ENCODE data around the gene SLC47A1.

- no peak for TF ChIP-seq CTCF (optimal IDR thresholded peaks at IDR 0.05 in 1 of 3, IDR thresholded peaks at IDR 0.05 in 1 of 3, conservative IDR thresholded peaks at IDR 0.05 in 1 of 3; ENCODE audit: extremely low read depth in 1 of 3, insufficient read depth in 2 of 3, low read length in 3 of 3)
- no peak for TF ChIP-seq EZH2 (IDR thresholded peaks at IDR 0.05; ENCODE audit: low read length)
Observed at GRCh38 chr17:19523690-19524089, 10.0 kb upstream of the SLC47A1 start.
